T-helper 17 cell (primary cell): ENCODE data around the gene B3GALT5. TPM values are rescaled to one million over a fixed set of nuclear protein-coding genes. Genes with fewer than 3 reads are reported as not detected.

Experiments
- ATAC-seq: fragments of 150-1000 bp; cut with Tn5 transposase; 2 replicates; pipeline ENCODE4 v1.10.0; 2021; ENCODE audit warnings: mild to moderate bottlenecking, moderate library complexity
- DNase-seq, 3 donors: peaks; one replicate each; pipeline versions ENCODE4 v3.0.0 to v3.0.0-alpha.2; 2020 to 2021
- H3K9me3 ChIP-seq: one replicate; pipeline ENCODE4 v1.7.0; 2013; ENCODE audit warnings: low read length, mild to moderate bottlenecking; ENCODE audit not compliant: control insufficient read depth, poor library complexity, severe bottlenecking
- H3K27ac Mint-ChIP-seq: one replicate; pipeline ENCODE4 v1.8.0; 2022; ENCODE audit warnings: mild to moderate bottlenecking, moderate library complexity, mixed read lengths
- H3K27me3 Mint-ChIP-seq: one replicate; pipeline ENCODE4 v1.8.0; 2022; ENCODE audit warnings: mixed read lengths
- H3K36me3 Mint-ChIP-seq: one replicate; pipeline ENCODE4 v1.8.0; 2022; ENCODE audit warnings: low read depth, mixed read lengths
- H3K4me1 Mint-ChIP-seq: one replicate; pipeline ENCODE4 v1.8.0; 2022; ENCODE audit warnings: mild to moderate bottlenecking, mixed read lengths
- H3K4me3 Mint-ChIP-seq: one replicate; pipeline ENCODE4 v1.8.0; 2022; ENCODE audit warnings: mild to moderate bottlenecking, moderate library complexity, mixed read lengths
- total RNA-seq, 4 donors: library from RNA in 2 of 4; stranded (reverse) in 2 of 4; gene quantifications; one replicate each; pipeline ENCODE4 v1.2.3 and lab custom pipeline; 2022 to 2026

Gene B3GALT5
- total RNA-seq, 2 donors from 2014 or later, result not detected

DNA sequence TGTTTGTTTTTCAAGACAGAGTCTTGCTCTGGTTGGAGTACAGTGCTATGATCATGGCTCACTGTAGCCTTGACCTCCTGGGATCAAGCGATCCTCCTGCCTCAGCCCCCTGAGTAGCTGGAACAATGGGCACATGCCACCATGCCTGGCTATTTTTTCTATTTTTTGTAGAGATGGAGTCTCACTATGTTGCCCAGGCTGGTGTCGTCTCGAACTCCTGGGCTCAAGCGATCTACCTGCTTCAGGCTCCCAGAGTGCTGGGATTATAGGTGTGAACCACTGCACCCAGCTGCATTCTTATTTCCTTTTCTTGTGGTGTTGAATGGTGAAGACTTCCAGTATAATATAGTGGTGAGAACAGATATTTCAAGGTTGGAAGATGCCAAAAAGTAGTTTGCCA, 28.0 kb downstream of the B3GALT5 start:
- no peaks in the 10 kb centered on the region for H3K4me1 Mint-ChIP-seq
- H3K27ac Mint-ChIP-seq, result no peak overlapping the region
- H3K4me3 Mint-ChIP-seq, result no peak overlapping the region
- DNase-seq (no peak), ATAC-seq (no peak)
- H3K36me3 Mint-ChIP-seq, result no peaks in the 10 kb centered on the region
- peaks cover 9% of the 10 kb centered on the region for H3K27me3 Mint-ChIP-seq
- H3K9me3 ChIP-seq, result no peaks in the 10 kb centered on the region

DNA sequence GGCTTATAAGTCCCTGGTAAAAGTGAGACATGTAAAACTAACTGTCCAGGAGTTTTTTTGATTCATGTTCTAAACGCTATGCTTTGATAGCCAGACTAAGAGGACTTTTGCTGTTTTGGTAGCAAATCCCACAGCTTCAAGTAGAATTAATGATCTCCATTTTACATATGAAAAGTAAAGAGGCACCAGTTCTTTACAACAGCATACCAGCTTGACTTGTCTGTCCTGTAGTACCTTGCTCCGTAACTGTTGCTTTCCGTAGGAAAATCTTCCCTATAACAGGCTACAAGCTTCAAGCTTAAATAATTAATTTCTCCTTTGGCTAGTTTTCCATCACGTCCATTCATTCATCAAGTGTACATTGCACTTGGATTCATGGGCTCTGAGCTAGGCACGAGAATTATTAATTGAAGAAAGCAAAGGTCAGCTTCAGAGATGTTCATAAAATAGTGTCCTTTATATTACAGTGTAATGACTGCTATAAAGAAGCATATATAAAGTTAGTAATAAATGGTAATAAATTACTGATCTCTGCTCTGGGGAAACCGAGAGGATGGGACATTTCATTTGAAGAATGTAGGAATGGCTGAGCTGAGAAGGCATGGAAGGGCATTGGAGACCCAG, 29.2 kb downstream of the B3GALT5 start:
- H3K4me1 Mint-ChIP-seq, result no peaks in the 10 kb centered on the region
- no peaks in the 10 kb centered on the region for H3K36me3 Mint-ChIP-seq
- ATAC-seq (no peak), DNase-seq (no peak)
- peaks cover 9% of the 10 kb centered on the region for H3K27me3 Mint-ChIP-seq
- H3K9me3 ChIP-seq, result no peaks in the 10 kb centered on the region
- H3K4me3 Mint-ChIP-seq, result no peak overlapping the region
- no peak overlapping the region for H3K27ac Mint-ChIP-seq

DNA sequence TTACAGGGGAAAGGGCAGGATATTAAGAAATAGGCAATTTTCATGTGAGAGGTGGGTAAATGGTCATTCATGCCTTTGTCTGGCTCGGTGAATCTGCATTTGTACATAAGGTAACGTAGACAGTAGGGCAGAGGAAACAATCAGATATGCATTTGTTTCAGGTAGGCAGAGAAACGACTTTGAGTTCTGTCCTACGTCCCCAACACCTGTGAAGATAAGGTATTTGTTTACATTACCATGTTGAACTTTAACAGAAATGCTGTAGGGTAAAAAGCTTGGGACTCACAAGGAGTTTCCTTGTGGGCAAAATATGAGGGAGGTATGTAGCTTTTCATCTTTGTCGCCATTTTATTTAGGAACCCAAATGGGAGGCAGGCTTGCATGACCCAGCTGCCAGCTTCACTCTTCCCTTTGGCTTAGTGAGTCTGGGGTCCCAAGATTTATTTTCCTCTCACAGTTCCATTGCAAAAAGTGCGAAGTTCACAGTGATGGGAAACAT, 31.4 kb downstream of the B3GALT5 start:
- DNase-seq (no peak), ATAC-seq (no peak)
- H3K4me3 Mint-ChIP-seq, result no peak overlapping the region
- H3K27me3 Mint-ChIP-seq, result peaks cover 10% of the 10 kb centered on the region
- no peaks in the 10 kb centered on the region for H3K36me3 Mint-ChIP-seq
- H3K4me1 Mint-ChIP-seq, result no peaks in the 10 kb centered on the region
- no peak overlapping the region for H3K27ac Mint-ChIP-seq
- H3K9me3 ChIP-seq, result no peaks in the 10 kb centered on the region

DNA sequence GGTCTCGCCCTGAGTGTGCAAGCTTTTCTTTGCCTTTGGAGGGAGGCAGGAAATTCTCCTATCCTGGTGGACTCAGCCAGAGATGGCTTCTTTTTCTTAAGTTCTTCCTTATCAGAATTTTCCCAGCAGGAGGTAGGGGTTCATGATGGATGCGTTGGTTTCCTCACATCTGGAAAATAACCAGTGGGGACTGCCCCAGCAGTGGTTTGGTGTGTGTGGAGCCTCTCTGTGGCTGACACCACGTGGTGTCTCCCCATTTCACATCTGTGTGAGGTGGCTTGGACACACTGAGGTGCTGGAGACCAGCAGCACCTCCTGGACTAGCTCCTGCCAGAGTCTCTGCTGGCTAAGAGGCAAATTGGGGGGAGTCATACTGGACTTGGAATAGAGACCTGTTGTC, 32.6 kb downstream of the B3GALT5 start:
- no peaks in the 10 kb centered on the region for H3K4me1 Mint-ChIP-seq
- no peak overlapping the region for H3K27ac Mint-ChIP-seq

DNA sequence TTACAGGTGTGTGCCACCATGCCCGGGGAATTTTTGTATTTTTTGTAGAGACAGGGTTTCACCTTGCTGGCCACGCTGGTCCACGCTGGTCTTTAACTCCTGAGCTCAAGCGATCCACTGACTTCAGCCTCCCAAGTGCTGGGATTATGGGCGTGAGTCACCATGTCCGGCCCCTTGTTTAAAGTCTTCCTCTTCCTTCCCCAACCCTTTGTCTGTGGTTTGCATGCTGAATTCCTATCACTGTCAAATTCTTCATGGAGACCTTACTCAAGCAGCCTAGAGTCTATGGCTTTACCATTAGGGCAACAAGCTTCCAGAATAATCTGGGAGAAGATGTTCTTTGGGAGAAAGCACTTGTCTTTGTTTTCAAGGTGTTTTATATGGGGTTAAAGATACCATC, 34.7 kb downstream of the B3GALT5 start:
- no peaks in the 10 kb centered on the region for H3K9me3 ChIP-seq
- Mint-ChIP-seq H3K4me3 (no peak overlapping the region), H3K36me3 (no peaks in the 10 kb centered on the region), H3K27ac (no peak overlapping the region), H3K4me1 (no peaks in the 10 kb centered on the region), H3K27me3 (peaks cover 5% of the 10 kb centered on the region)
- ATAC-seq (no peak), DNase-seq (no peak)

More for the DNA sequence above, 32.6 kb downstream of the B3GALT5 start:
- Mint-ChIP-seq H3K4me3 (no peak overlapping the region), H3K27me3 (peaks cover 12% of the 10 kb centered on the region), H3K36me3 (no peaks in the 10 kb centered on the region)
- ATAC-seq (no peak), DNase-seq (no peak)
- H3K9me3 ChIP-seq, result no peaks in the 10 kb centered on the region

DNA sequence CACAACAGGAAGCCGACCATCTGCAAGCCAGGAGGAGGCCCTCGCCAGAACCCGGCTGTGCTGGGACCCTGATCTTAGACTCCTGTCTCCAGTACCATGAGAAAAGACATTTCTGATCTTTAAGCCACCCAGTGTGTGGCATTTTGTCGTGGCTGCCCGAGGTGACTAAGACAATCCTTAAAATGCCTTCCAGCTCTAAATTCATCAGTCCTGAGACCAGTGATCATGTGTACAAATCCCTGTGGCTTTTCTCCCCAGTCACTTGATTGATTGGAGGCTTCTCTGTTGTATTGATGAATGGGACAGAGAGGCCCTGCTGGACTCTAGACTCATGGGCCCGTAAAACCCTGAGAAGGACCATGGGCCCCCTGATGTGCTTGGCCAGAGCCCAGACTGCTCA, 36.1 kb downstream of the B3GALT5 start:
- H3K4me3 Mint-ChIP-seq, result no peak overlapping the region
- no peaks in the 10 kb centered on the region for H3K36me3 Mint-ChIP-seq
- no peaks in the 10 kb centered on the region for H3K9me3 ChIP-seq
- H3K27ac Mint-ChIP-seq, result no peak overlapping the region
- ATAC-seq, result no peak
- DNase-seq, result no peak
- H3K27me3 Mint-ChIP-seq, result peaks cover 5% of the 10 kb centered on the region
- no peaks in the 10 kb centered on the region for H3K4me1 Mint-ChIP-seq

DNA sequence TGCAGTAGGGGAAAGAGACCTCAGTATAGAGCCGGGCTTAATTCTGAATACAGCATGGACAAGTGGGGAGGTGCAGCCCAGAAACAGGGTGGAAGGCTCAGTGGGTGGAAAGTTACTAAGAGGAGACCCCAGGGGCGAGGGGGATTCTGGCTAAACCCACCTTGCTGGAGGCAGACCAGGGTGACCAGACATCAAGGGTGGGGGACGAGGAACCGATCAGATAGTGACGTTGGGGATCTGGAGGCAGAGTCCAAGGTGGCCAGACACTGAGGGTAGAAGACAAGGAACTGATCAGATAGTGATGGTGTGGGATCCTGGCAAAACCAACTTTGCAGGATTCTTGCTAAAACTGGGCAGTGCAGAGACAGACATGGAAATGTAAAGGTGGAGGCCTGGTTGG, 36.8 kb downstream of the B3GALT5 start:
- Mint-ChIP-seq H3K27ac (no peak overlapping the region), H3K27me3 (peaks cover 5% of the 10 kb centered on the region), H3K36me3 (no peaks in the 10 kb centered on the region), H3K4me1 (no peaks in the 10 kb centered on the region), H3K4me3 (no peak overlapping the region)
- ATAC-seq, result no peak
- DNase-seq, result no peak
- H3K9me3 ChIP-seq, result no peaks in the 10 kb centered on the region

DNA sequence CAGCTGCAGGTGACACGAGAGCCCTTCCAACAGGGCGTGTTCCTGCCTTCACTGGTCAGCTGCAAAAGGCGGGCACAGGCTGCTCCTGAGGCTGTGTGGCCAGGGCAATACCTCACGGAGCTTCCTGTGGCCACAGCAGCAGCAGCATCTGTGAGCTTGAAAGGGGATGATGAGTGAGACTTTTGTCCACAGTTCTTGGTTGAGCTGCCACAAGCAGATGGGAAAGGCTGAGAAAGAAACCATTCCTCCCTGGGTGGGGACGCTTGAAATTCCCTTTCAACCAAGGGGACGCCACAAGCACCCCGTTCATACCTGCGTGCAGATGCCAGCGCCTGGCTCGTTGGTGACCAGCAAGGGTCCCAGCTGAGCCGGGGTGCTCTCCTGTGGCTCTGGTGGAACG, 37.6 kb downstream of the B3GALT5 start:
- no peaks in the 10 kb centered on the region for H3K4me1 Mint-ChIP-seq
- H3K9me3 ChIP-seq, result no peaks in the 10 kb centered on the region
- DNase-seq, result no peak
- H3K4me3 Mint-ChIP-seq, result no peak overlapping the region
- no peak for ATAC-seq
- H3K27ac Mint-ChIP-seq, result no peak overlapping the region
- no peaks in the 10 kb centered on the region for H3K36me3 Mint-ChIP-seq
- peaks cover 5% of the 10 kb centered on the region for H3K27me3 Mint-ChIP-seq

DNA sequence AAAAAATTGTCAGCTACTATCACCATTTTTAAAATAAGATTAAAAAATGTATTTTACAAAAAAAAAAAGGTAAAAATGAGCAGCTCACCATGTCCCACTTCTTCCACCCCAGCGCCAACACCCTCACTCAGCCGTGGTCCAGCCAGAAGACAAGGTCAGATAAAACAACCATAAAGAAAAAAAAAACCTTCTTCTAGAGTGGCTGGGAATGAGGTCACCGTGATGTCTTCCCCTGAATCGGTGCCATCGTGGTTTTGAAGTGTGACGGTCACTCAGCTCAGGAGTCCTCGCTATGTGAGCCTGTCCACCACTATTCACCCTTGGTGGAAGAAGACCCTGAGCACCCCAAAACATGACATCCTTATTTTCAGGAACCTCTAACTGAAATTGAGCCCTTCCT, 38.1 kb downstream of the B3GALT5 start:
- no peak for DNase-seq
- H3K27me3 Mint-ChIP-seq, result peaks cover 5% of the 10 kb centered on the region
- H3K4me1 Mint-ChIP-seq, result no peaks in the 10 kb centered on the region
- H3K36me3 Mint-ChIP-seq, result no peaks in the 10 kb centered on the region
- ATAC-seq, result no peak
- no peak overlapping the region for H3K27ac Mint-ChIP-seq
- H3K9me3 ChIP-seq, result no peaks in the 10 kb centered on the region
- no peak overlapping the region for H3K4me3 Mint-ChIP-seq

DNA sequence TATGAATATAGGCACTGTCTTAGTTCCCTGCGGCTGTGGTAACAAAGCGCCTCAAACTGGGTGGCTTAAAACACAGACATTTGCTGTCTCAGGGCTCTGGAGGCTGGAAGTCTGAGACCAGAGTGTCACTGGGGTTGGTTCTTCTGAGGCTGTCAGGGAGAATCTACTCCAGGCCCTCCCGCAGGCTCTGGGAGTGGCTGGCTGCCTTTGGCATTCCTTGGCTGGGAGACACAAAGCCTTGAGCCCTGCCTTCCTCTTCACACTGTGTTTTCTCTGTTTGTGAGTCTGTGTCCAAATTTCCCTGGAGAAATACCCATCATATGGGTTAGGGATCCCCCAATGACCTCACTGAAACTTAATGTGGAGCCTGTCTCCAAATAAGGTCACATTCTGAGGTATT, 38.5 kb downstream of the B3GALT5 start:
- Mint-ChIP-seq H3K27me3 (peaks cover 5% of the 10 kb centered on the region), H3K27ac (no peak overlapping the region), H3K4me1 (no peaks in the 10 kb centered on the region), H3K4me3 (no peak overlapping the region), H3K36me3 (no peaks in the 10 kb centered on the region)
- ATAC-seq, result no peak
- no peaks in the 10 kb centered on the region for H3K9me3 ChIP-seq
- DNase-seq, result no peak

DNA sequence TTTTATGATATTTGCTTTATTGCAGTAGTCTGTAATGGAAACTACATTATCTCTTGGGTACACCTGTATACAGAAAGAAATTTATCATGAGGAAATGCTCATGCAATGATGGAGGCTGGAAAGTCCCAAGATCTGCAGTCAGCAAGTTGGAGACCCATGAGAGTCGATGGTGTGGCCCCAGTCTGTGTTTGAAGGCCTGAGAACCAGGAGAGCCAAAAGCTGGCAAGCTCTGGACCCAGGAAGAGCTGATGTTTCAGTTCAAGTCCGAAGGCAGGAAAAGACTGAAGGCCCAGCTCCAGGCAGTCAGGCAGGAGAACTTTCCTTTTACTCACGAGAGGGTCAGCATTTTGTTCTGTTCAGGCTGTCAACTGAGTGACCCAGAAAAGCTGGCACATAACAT, 42.2 kb downstream of the B3GALT5 start:
- H3K4me1 Mint-ChIP-seq, result no peaks in the 10 kb centered on the region
- H3K27me3 Mint-ChIP-seq, result no peaks in the 10 kb centered on the region
- H3K9me3 ChIP-seq, result no peaks in the 10 kb centered on the region
- ATAC-seq (no peak), DNase-seq (no peak)
- H3K36me3 Mint-ChIP-seq, result no peaks in the 10 kb centered on the region
- no peak overlapping the region for H3K4me3 Mint-ChIP-seq
- H3K27ac Mint-ChIP-seq, result no peak overlapping the region

DNA sequence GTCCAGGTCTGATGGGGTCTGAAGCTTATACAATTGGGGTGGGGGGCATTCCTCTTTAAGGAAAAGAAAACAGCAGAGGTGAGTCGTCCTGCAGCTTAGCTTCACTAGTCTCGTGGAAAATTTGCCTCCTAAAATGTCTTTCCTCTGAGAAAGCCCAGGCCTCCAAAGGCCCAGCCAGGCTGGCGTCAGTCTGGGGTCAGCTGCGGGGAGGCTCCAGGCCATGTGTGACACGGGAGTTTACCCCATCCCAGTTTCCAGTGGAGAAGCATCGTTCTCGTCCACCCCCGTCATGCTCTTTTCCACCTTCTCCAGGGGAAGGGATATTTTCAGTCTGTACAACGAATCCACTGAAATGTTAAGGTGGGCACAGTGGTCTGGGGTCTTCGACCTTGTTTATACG, 42.8 kb downstream of the B3GALT5 start:
- H3K9me3 ChIP-seq, result no peaks in the 10 kb centered on the region
- H3K27ac Mint-ChIP-seq, result no peak overlapping the region
- no peak overlapping the region for H3K4me3 Mint-ChIP-seq
- H3K36me3 Mint-ChIP-seq, result peaks cover under 1% of the 10 kb centered on the region
- ATAC-seq (no peak), DNase-seq (no peak)
- H3K4me1 Mint-ChIP-seq, result no peaks in the 10 kb centered on the region
- H3K27me3 Mint-ChIP-seq, result peaks cover 3% of the 10 kb centered on the region

DNA sequence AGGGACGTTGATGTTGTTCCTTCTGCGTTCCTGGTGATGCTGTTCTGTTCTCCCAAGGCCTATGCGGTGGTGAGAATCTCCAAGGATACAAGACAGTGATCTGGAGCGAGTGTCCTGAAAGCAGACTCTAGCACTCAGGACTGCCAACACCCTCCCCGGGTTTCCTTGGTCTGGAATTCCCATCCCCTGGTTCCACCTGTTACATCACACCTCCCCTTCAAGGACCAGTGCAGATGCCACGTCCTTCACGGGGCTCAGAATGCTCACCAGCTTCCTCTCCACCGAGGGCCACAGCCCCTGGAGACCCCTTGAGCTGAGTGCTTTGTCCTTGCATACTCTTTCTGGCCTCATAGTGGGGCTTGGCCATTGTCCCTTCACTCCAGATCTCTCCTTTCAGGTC, 43.5 kb downstream of the B3GALT5 start:
- H3K9me3 ChIP-seq, result no peaks in the 10 kb centered on the region
- Mint-ChIP-seq H3K4me1 (no peaks in the 10 kb centered on the region), H3K36me3 (peaks cover 2% of the 10 kb centered on the region), H3K27me3 (peaks cover 5% of the 10 kb centered on the region), H3K27ac (no peak overlapping the region), H3K4me3 (no peak overlapping the region)
- ATAC-seq (no peak), DNase-seq (no peak)

DNA sequence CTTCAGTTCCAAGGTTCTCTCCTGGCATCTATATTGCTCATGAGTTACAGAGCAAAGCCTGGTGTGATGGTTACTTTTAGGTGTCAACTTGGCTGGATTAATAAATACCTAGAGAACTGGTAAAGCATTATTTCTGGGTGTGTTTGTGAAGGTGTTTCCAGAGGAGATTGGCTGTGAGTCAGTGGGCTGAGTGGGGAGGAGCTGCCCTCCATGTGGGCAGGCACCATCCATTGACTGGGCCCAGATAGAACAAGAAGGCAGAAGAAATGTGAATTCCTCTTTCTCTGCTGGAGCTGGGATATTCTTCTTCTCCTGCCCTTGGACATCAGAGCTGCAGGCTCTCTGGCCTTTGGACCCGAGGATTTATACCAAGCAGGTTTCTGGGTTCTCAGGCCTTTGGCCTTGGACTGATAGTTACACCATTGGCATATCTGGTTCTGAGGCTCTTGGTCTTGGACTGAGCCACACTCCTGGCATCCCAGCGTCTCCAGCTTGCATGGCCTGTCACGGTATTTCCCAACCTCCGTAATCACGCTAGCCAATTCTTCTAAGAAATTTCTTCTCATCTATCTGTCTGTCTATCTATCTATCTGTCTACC, 44.5 kb downstream of the B3GALT5 start:
- H3K27ac Mint-ChIP-seq, result no peak overlapping the region
- peaks cover 2% of the 10 kb centered on the region for H3K36me3 Mint-ChIP-seq
- DNase-seq, result no peak
- no peak for ATAC-seq
- peaks cover 5% of the 10 kb centered on the region for H3K27me3 Mint-ChIP-seq
- no peaks in the 10 kb centered on the region for H3K4me1 Mint-ChIP-seq
- H3K4me3 Mint-ChIP-seq, result no peak overlapping the region
- no peaks in the 10 kb centered on the region for H3K9me3 ChIP-seq
